NCI-H526 treated with DMSO at 0.1 percent for 48 hours (cell line): Measurements from ENCODE around the gene IRF2BPL.

Experiments used
- DNase-seq: peaks from one replicate; lab custom pipeline; 2025; lab: John Stamatoyannopoulos, UW

The IRF2BPL gene

GRCh38 chr14:76986231-76986565, 42.3 kb downstream of the IRF2BPL start:
- no peak for DNase-seq

GRCh38 chr14:76985540-76986230, 42.8 kb downstream of the IRF2BPL start:
- DNase-seq: no peak

- no peak for DNase-seq
These were observed 43.6 kb downstream of the IRF2BPL start for GRCh38 chr14:76984787-76985375.

GRCh38 chr14:76984297-76984696, 44.2 kb downstream of the IRF2BPL start:
- DNase-seq: no peak

- no peak for DNase-seq
These were observed 46.8 kb downstream of the IRF2BPL start for GRCh38 chr14:76981670-76982069.

GRCh38 chr14:76977793-76978720, 50.5 kb downstream of the IRF2BPL start:
- no peak for DNase-seq

- no peak for DNase-seq
These were observed 52.1 kb downstream of the IRF2BPL start for GRCh38 chr14:76976240-76977005.

- DNase-seq: no peak
These were observed 52.7 kb downstream of the IRF2BPL start for GRCh38 chr14:76975812-76976211.

- no peak for DNase-seq
These were observed 53.5 kb downstream of the IRF2BPL start for GRCh38 chr14:76975051-76975450.
